ENCODE results near the gene CCDC97. TPM values are rescaled to one million over a fixed set of nuclear protein-coding genes. Genes with fewer than 3 reads are reported as not detected.

The CCDC97 gene
- total and polyA plus RNA-seq, 2 of the 8 experiments (the other 6 are each of a cell fraction or from before 2014, with no cell fraction given), result 19.8 to 27.1 TPM

DNA sequence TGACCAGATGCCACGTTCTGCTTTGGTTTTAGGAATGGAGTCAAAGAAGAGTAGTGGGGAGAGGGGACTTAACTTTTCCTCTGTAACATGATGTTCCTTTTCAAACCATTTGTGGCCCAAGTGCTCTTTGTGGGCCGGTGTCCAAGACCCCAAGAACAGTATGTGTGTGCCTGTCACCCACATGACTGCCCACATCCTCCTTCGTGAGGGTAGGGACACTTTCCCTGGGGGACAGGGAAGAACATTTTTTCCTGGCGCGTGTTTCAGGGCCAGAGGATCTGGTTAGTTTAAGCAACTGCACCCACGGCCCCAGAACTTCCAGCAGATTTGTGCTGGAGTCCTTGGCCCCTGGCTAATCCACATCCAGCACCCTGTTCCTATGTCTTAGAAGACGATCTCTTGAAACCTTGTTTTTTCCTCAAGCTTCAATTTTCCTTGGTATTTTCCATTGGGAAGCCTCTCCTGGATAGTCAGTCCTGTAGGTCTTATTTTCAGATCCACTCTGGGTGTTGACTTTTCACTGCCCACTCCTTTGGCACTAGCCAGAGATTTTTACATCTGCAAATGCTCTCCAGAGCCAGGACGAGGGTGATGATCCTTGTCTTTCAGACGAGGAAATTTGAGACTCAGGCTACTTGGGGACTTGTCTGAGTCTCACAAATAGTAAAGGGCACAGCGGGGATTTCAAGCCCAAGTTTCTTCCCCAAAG lies 10.8 kb upstream of the CCDC97 start:
- Histone ChIP-seq H4K91ac (replicated peaks; ENCODE audit: insufficient read length, low read length) (no peak overlapping the region), H3K4me1 (replicated peaks in 1 of 4; ENCODE audit: control insufficient read depth in 3 of 4, insufficient read depth in 4 of 4, low read length in 3 of 4) (no peaks in the 10 kb centered on the region), H3K79me1 (ENCODE audit: low read depth, low read length) (peaks cover 2% of the 10 kb centered on the region; the same call in 1 of the 2 replicates), H3K14ac (ENCODE audit: insufficient read length) (no peak overlapping the region), H3K79me2 (ENCODE audit: control insufficient read depth in 1 of 2, insufficient read depth in 2 of 2, low read length in 2 of 2) (no peaks in the 10 kb centered on the region), H3K4me2 (ENCODE audit: insufficient read depth in 1 of 2, low read depth in 2 of 2, low read length in 2 of 2) (no peak overlapping the region), H3K18ac (ENCODE audit: extremely low read depth, low read length) (no peak overlapping the region), H3K23ac (ENCODE audit: insufficient read length) (no peak overlapping the region), H4K20me1 (replicated peaks in 1 of 2; ENCODE audit: control insufficient read depth in 1 of 2, insufficient read depth in 2 of 2, low read length in 2 of 2) (peaks cover 15 to 26% of the 10 kb centered on the region in 2 experiments), H3K56ac (replicated peaks; ENCODE audit: insufficient read length, low read depth, low read length) (no peak overlapping the region), H2BK12ac (ENCODE audit: low read depth, low read length) (no peak overlapping the region), H2BK120ac (replicated peaks; ENCODE audit: low read depth, low read length) (no peak overlapping the region), H3K23me2 (ENCODE audit: low read depth, low read length) (no peaks in the 10 kb centered on the region), H3K4ac (replicated peaks; ENCODE audit: insufficient read length, low read depth, low read length) (no peak overlapping the region), H3K4me3 (ENCODE audit: extremely low read depth in 1 of 4, insufficient read depth in 2 of 4, low read depth in 3 of 4, low read length in 4 of 4) (no peak overlapping the region), H3K36me3 (ENCODE audit: control insufficient read depth in 2 of 4, insufficient read depth in 4 of 4, low read length in 3 of 4) (peaks cover 69 to 98% (median 95%) of the 10 kb centered on the region in 4 experiments), H2AK5ac (ENCODE audit: low read depth, low read length) (no peak overlapping the region), H3K9me3 (ENCODE audit: insufficient read depth in 2 of 2, low read depth in 1 of 2, low read length in 1 of 2) (no peaks in the 10 kb centered on the region), H4K8ac (ENCODE audit: extremely low read depth, insufficient read depth, low read length) (no peak overlapping the region), H4K5ac (ENCODE audit: insufficient read length, low read depth, low read length) (no peak overlapping the region), H2BK5ac (ENCODE audit: low read depth, low read length) (no peak overlapping the region), H2BK20ac (ENCODE audit: low read length) (no peak overlapping the region), H3K9ac (replicated peaks in 1 of 4; ENCODE audit: extremely low read depth in 1 of 4, low read depth in 3 of 4, low read length in 3 of 4) (no peak overlapping the region), H3K27ac (ENCODE audit: low read depth, low read length) (no peak overlapping the region), H3K27me3 (replicated peaks in 1 of 4; ENCODE audit: control insufficient read depth in 3 of 4, extremely low read depth in 1 of 4, insufficient read depth in 3 of 4, low read length in 3 of 4) (no peaks in the 10 kb centered on the region), H2BK15ac (ENCODE audit: low read length) (no peak overlapping the region), H2AFZ (ENCODE audit: low read length) (no peak overlapping the region)
- no peak for DNase-seq (ENCODE audit: low read depth in 1 of 2, low spot score in 2 of 2)
- CTCF ChIA-PET (ENCODE audit: partially characterized antibody), result interaction anchor here (0.9 to 7.8 kb wide), 6 partner anchors 7 to 36 kb away, joined by 3 to 63 read pairs (median 3); no protein-coding TSS in a partner anchor
- 97% methylated on average over 10 of the region's 10 CpGs; no CpG with 5 or more reads in 1 of the 2 experiments for WGBS, 2 experiments (ENCODE audit: extremely low coverage in 1 of 2, insufficient coverage in 1 of 2, insufficient read length in 1 of 2, insufficient replicate concordance in 2 of 2, low coverage in 1 of 2, low lambda C conversion rate in 2 of 2, missing lambda C conversion rate in 1 of 2)
- FAIRE-seq, result no peak
- POLR2A ChIA-PET (ENCODE audit: partially characterized antibody), result interaction anchor here (0.5 to 38.6 kb wide), 5 partner anchors 4 to 1436 kb away, joined by 3 to 579 read pairs (median 4); partner anchors contain the start of genes CCDC97 and HNRNPUL1
- TF ChIP-seq, protein P1, sequence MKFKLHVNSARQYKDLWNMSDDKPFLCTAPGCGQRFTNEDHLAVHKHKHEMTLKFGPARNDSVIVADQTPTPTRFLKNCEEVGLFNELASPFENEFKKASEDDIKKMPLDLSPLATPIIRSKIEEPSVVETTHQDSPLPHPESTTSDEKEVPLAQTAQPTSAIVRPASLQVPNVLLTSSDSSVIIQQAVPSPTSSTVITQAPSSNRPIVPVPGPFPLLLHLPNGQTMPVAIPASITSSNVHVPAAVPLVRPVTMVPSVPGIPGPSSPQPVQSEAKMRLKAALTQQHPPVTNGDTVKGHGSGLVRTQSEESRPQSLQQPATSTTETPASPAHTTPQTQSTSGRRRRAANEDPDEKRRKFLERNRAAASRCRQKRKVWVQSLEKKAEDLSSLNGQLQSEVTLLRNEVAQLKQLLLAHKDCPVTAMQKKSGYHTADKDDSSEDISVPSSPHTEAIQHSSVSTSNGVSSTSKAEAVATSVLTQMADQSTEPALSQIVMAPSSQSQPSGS (IDR thresholded peaks at IDR 0.05; ENCODE audit: low read length), result no peak
- TF ChIP-seq GABPA (IDR thresholded peaks at IDR 0.05; ENCODE audit: borderline replicate concordance, insufficient read depth, low read length), result no peak
- TF ChIP-seq EGR1 (IDR thresholded peaks at IDR 0.05; ENCODE audit: borderline replicate concordance, low read depth, low read length), result no peak
- no peak for TF ChIP-seq YY1 (IDR thresholded peaks at IDR 0.05; ENCODE audit: low read depth, low read length)
- no peak for TF ChIP-seq CREB1 (IDR thresholded peaks at IDR 0.05)
- TF ChIP-seq JUND (IDR thresholded peaks at IDR 0.05; ENCODE audit: low read length), result no peak
- TF ChIP-seq, protein P2, sequence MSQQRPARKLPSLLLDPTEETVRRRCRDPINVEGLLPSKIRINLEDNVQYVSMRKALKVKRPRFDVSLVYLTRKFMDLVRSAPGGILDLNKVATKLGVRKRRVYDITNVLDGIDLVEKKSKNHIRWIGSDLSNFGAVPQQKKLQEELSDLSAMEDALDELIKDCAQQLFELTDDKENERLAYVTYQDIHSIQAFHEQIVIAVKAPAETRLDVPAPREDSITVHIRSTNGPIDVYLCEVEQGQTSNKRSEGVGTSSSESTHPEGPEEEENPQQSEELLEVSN (IDR thresholded peaks at IDR 0.05), result no peak
- TF ChIP-seq RAD21 (IDR thresholded peaks at IDR 0.05 in 1 of 2, conservative IDR thresholded peaks at IDR 0.05 in 1 of 2; ENCODE audit: low read depth in 2 of 2, low read length in 2 of 2), result no peak
- no peak for TF ChIP-seq RBBP5 (IDR thresholded peaks at IDR 0.05; ENCODE audit: borderline replicate concordance, low read depth, low read length)
- TF ChIP-seq SP4 (IDR thresholded peaks at IDR 0.05; ENCODE audit: low read length), result no peak

Data from H1 (cell line).